HG03432 (cell line): ENCODE results near the gene DES.

Experiments used
- ATAC-seq: cut with Tn5 transposase; IDR thresholded peaks from one replicate; pipeline ENCODE4 v1.9.1; 2021; ENCODE audit warnings: mild to moderate bottlenecking, moderate library complexity; ENCODE audit not compliant: unreplicated experiment

The DES gene

GRCh38 chr2:219419331-219420197 is 1.4 kb downstream of the DES start:
- no peak for ATAC-seq

- ATAC-seq, result no peak
These were observed 2.5 kb downstream of the DES start for GRCh38 chr2:219420687-219421086.

- no peak for ATAC-seq
These were observed 3.1 kb downstream of the DES start for GRCh38 chr2:219421323-219421722.

- no peak for ATAC-seq
These were observed 4.9 kb downstream of the DES start for GRCh38 chr2:219422952-219423534.

- ATAC-seq, result no peak
These were observed 5.6 kb downstream of the DES start for GRCh38 chr2:219423652-219424377.

DNA sequence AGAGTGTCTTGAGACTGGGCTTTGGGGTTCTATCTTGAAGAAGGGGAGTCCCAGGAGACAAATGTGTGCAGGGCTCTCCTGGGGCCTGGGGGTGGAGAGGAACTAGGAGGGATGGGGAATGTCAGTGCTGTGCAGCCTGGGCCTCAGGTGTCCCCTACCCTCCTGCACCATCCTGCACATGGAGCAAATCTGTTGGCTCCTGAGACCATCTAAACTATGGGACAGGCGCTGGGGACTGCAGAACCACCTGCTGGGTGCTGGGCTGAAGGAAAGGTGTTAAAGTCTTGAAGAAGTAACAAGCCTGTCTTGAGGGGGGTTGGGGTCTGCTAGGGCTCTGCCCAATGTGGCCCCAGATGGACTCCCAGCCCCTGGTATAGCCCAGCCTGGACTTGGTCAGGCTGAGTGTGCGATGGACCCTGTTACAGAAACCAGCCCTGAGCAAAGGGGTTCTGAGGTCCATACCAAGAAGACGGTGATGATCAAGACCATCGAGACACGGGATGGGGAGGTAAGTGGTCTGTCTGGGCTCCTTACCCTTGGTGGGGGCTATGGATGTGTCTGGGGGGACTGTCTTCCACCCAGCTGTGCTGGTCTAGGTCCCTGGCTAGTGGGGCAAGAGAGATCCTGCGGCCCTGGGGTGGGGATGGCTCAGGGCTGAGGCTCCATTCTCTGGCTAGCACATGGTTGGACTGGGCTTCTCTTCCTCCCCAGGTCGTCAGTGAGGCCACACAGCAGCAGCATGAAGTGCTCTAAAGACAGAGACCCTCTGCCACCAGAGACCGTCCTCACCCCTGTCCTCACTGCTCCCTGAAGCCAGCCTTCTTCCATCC is 7.3 kb downstream of the DES start:
- no peak for ATAC-seq

GRCh38 chr2:219426068-219426443 is 7.9 kb downstream of the DES start:
- no peak for ATAC-seq

- ATAC-seq, result no peak
These were observed 8.5 kb downstream of the DES start for GRCh38 chr2:219426534-219427136.

GRCh38 chr2:219428469-219428868 is 10.3 kb downstream of the DES start:
- ATAC-seq, result no peak

- ATAC-seq, result no peak
These were observed 11.9 kb downstream of the DES start for GRCh38 chr2:219429958-219430606.

DNA sequence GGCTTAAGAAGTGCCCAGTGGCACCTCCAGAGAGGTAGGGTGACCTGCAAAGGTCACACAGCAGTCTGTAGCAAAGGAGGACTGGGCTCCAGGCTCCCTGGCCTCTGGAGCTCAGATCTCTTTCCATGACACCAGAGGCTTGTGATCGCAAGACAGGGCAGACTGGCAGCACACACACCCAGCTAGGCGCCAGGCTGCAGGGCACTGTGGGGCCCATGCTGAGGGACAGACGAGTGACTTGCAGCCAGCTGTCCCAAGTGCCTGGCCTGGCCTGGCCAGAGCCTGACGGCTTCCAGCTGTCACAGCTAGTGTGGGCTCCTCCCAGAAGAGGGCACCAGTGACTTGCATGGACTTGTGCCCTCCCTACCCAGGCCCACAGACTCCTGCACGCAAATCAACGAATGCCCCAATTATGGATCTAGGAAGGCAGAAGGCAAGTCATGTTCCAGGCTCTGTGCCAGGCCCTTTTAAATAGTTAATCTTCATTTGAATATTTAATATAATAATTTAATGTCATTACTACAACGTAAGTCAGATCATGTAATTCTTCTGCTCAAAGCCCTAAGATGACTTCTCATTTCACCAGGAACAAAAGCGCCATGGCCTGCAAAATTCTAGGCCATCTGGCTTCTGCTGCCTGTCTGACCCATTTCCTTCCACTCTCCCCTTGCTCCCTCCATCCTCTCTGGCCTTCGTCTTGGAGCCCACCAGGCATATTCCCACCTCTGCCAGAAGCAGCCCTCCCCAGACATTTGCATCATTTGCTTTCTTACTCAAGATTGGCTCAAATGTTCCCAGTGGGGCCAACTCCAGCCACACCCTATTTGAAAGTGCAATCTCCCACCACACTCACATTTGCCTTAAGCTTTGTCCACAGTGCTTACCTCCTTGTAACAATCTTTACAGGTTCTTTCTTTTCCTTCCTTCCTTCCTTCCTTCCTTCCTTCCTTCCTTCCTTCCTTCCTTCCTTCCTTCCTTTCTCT is 12.7 kb downstream of the DES start:
- no peak for ATAC-seq

DNA sequence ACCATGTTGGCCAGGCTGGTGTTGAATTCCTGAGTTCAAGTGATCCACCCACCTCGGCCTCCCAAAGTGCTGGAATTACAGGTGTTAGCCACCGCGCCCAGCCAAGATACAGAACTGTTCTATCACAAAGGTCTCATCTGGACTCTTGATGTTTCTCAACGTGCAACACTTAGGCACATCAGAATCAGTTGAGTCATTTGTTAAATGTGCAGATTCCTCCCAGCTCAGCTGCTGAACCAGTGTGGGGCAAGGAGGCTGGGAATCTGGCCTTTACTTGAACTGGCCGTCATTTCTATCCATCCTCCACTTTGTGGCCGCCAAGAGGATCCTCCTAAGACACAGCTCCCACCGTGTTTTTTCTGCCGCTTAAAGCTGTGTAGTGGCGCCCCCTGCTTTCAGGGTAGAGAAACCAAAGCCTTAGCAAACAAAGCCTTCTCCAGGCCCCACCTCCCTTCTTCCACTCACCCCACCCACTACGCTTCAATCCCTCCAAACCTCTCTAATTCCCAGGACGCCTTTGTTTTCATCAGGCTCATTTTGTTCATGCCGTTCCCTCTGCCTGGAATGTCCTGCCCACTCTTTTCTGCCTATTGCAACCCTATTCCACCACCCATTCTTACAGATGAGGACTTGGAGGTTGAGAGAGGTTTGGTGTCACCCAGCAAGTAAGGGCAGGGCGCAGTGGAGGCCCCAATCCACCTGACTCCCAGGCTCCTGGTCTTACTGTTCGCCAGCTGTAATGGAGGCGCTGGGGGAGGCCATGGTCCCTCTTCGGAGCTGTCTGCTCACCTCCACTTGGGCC is 15.7 kb downstream of the DES start:
- no peak for ATAC-seq

DNA sequence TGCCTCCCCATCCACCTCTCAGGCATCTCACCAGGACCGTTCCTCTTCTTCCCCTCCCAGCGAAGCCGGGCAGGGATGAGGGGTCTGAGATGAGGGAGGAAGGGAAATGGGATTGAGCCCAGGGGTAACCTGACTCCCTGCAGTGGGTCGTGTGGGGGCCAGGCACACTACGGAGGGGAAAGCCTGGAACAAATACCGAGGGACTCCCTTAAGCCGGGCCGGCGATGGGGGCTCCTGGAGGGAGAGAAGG is 16.2 kb downstream of the DES start:
- no peak for ATAC-seq

DNA sequence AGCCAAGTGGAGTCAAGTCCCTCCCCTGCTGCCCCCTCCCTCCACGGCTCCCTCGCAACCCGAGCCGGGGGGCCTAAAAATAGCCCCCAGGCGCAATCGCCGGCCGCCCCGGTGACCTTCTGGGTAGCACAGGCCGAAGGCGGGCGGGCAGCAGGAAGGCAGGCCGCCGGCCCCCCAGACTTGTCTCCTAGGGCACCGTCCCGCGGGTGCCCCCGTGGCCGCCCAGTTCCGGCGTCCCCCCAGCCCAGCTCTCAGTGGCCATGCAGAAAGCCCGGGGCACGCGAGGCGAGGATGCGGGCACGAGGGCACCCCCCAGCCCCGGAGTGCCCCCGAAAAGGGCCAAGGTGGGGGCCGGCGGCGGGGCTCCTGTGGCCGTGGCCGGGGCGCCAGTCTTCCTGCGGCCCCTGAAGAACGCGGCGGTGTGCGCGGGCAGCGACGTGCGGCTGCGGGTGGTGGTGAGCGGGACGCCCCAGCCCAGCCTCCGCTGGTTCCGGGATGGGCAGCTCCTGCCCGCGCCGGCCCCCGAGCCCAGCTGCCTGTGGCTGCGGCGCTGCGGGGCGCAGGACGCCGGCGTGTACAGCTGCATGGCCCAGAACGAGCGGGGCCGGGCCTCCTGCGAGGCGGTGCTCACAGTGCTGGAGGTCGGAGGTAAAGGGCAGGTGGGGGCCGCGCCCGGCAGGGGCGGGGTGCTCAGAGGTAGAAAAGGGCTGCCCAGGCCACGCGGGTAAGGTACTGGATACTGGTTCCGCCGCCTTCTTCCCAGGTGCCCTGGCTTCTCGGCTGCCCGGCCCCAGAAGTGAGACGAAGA is 16.7 kb downstream of the DES start, which contains the start of gene SPEG:
Gene SPEG (plus strand): TSS at position 126 of the 808 bp plus-strand sequence. CDS start 135 bp downstream, at position 261.
- ATAC-seq, result no peak

GRCh38 chr2:219435701-219436100 is 17.5 kb downstream of the DES start:
- ATAC-seq, result no peak

- ATAC-seq, result no peak
These were observed 18.3 kb downstream of the DES start for GRCh38 chr2:219436491-219436890.

DNA sequence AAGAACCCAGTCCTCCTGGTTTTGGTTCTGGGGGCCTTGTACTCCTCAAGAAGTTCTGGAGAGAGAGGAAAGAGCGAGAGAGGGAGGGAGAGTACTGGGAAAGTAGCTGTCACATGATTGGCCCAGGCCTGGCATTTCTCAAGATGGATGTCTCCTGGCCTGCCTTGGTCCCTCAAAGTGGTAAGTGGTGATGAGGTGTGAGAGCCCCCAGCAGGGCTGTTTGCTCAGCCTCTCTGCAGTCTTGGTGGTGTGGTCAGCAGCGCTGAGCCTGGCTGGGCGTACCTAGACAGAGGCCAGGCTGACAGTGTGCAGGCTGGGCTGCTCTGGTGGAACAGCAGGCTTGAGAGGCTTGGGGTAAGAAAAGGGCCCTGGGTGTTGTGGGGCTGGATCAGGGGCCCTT is 19.0 kb downstream of the DES start:
- no peak for ATAC-seq
